SIG-M5 treated with dmso at 0.1 percent for 504 hours (cell line): ENCODE results near the gene MBP.

Experiments
- DNase-seq: peaks from one replicate; lab custom pipeline; 2025; ENCODE audit not compliant: unreplicated experiment; lab: John Stamatoyannopoulos, UW

MBP gene

DNA sequence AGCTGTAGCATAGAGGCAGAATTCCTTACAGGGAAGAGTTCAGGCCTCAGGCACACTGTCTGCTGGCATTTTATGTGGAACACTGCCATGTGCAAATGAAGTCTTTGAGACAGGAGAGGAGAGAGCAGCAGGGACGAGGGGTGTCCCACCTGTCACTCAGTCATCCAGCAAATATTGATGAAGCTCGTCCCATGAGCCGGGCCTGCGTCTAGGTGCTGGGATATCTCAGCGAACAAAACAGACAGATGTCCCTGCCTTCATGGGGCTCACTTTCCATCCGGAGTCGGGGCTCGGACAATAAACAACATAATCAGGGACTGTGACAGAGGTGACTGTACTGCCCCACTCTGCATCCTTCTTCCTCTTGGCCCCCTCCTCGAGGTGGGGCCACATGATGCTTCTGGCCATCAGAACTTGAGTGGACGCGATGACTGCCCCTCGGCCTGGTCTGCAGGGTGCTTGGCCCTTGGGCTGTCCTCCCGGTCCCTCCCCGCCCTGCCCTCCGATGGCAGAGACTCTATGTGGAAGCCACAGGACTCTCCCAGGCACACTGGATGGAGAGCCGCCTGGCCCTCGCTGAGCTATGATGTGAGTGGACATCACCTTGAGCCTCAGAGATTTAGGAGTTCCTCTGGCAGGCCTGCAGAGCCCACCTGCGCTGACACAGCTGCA lies 78.8 kb downstream of the MBP start:
- DNase-seq = no peak

DNA sequence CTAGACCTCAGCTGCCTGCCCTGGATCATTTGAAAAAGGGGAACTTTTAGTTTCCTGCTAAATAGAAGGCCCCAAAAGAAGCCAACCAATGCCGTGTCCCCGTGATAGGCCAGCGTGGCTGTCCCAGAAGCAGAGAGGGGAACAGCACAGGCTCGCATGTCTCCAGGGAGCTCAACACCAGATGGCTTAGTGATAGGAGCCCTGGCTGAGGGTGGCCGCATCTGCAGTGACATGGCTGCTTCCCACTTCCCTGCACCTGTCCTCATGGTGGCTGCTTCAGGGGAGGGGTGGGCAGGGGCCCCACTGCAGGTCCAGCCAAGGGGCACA lies 79.6 kb downstream of the MBP start:
- DNase-seq = peak; percentile 4

DNA sequence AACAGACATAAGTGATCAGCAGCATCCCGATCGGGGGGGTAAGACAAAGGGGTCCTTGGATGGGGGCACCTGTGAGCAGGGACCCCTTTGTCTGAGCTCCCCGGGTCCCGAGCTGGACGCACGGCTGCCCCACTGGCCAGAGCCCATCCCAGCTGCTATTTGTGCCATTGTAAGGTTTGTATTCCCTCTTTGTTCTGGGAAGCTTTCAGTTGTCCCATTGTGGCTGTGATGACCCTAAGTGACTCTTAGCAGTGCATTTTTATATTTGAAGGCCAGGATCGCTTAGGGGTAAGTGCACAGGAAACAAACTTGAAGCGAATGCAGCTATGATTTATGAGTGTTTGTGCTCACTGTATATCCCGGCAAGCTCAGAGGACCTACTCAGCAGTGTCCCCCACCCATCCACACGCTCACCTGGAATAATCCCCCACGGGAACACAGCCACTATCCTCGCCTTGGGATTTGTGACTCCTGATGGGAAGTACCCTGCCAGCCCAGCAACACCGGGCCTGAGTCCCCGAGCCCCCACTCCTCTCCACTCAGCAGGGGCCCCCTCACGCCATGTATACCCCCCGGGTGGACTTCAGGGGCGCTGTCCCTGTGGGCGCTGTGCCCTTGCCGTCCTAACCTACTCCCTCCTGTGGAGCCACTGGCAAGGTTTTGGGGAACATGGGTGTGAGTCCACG lies 80.1 kb downstream of the MBP start:
- no peak for DNase-seq

GRCh38 chr18:77051581-77052296 lies 80.8 kb downstream of the MBP start:
- no peak for DNase-seq

DNA sequence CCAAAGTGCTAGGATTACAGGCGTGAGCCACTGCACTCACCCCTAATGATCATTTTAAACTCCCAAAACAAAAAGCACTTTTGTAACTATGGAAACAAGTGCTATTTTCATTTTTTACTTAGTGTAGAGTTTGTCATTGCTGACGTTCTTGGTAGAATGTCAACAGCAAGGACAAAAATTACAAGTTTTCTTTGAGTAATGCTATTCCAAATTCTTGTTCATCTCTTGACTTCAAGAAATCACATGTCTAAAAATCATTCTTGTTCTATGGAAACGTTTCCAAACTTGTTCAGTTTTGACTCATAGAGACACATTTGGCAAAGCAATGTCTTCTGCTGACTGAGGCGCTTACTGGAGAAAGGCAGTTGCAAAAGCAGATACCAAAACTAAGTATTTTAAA lies 82.6 kb downstream of the MBP start:
- DNase-seq = no peak

DNA sequence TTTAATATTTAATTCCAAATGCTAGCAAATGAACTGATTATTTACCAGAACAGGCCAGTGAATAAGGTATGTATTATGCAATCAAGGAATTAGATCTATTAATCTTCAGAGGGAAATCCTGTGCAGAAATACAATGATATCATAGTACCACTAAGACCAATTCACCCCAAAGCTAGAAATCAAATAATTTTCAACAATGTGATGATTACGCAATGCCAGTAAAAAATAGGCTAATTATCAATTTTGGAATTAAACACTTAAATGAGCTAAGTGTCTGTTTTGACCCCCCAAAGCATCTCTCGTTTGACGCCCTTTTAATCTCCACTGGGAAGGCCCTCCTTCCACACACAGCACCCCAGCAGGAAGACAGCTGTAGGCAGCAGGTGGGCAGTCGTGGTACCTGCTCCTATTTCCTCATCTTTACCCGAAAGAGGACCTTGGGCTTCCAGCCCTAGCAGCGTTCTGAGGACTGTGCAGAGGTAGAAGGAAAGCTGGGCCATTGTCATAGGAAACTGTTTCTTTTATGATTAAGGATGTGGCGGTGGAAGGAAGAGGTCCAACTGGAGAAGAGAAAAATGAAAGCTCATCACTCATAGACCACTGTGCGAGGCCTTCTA lies 84.7 kb downstream of the MBP start:
- DNase-seq = no peak

DNA sequence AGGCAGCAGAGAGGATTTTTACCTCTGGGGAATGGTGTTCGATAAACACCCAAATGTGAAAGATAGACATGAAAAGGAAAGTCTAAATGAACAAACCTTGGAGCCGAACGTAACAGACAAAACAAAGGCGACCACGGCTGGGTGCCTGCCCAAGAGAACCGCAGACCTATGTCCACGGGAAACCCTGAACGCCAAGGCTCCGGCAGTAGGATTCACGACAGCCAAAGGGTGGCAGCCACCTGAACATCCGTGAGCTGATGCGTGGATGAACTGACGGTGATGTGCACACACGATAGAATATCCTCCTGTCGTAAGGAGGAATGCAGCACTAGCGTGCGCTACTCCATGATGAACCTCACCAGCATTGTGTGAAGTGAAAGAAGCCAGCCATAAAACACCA lies 85.6 kb downstream of the MBP start:
- no peak for DNase-seq

GRCh38 chr18:77046409-77046808 lies 86.2 kb downstream of the MBP start:
- DNase-seq = no peak

DNA sequence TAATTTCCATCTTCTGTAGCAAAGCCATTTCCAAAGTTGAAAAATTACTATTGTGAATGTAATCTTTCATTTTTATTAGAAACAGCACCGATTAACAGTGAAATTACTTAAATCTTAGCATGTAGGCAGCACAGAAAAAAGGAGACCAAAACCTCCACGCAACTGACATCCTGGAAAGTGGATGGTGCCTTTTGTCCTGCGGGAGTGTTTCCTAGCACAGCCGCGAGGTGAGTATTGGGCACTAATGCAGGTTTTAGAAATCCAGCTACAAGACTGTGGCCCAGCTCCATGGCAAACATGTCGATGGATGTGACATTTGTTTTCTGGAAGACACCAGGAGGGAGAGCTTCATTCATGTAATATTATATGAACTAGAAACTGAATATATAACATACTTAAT lies 86.9 kb downstream of the MBP start:
- DNase-seq = no peak

- DNase-seq = no peak
Observed at GRCh38 chr18:77044866-77045664, 87.5 kb downstream of the MBP start.

GRCh38 chr18:77043541-77044280 lies 88.9 kb downstream of the MBP start:
- DNase-seq = no peak

DNA sequence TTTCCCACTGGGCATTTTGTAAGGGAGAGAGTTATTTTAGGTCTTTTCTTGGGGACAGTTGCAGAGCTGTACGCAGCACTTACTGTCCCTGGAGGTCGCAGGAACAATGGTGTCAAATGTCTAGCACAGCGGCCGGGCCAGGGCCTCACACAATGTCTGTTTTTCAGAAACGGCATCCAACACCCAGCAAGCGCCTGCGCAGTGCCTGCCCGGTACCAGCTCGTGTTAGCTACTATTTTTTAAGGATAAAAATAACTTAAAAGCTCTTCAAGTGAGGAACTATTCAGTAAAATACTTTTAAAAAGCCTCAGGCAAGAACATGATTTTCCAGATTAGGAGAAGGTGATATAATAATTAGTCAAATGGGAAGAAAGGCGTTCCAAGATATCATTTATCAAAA lies 90.0 kb downstream of the MBP start:
- no peak for DNase-seq

- DNase-seq = no peak
Observed at GRCh38 chr18:77039196-77040130, 93.1 kb downstream of the MBP start.

- no peak for DNase-seq
Observed at GRCh38 chr18:77038182-77038858, 94.3 kb downstream of the MBP start.

DNA sequence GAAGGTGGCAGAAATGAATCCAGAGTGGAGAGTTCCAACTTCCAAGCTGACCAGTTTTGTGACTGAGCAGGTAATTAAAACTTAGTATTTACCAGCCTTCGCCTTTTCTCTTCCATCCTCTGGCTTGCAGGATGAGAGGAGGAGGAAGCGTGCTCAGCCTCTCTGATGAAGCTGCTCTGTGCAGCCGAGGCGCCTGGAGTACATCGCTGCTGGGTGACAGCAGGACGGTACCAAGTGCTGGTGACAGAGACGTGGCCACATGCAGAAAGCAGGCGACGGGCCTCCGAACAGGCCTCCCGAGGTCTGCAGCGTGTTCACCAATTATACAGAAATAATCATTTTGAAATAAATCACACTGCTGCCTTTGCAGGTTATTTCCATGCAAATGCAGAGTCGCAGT lies 95.0 kb downstream of the MBP start:
- DNase-seq = no peak

GRCh38 chr18:77035380-77036187 lies 97.0 kb downstream of the MBP start:
- no peak for DNase-seq

DNA sequence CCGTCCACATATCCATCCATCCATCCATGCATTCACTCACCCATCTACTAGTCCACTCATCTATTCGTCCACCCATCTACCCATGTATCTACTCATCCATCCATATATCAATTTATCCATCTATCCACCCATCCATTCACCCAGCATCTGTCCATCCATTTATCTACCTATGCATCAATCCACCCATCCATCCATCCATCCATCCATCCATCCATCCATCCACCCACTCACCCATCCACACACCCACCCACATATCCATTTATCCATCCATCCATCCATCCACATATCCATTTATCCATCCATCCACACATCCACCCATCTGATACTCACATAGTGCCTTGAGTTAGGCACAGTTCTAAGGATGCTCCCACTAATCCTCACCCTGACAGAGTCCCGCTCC lies 99.0 kb downstream of the MBP start:
- no peak for DNase-seq

DNA sequence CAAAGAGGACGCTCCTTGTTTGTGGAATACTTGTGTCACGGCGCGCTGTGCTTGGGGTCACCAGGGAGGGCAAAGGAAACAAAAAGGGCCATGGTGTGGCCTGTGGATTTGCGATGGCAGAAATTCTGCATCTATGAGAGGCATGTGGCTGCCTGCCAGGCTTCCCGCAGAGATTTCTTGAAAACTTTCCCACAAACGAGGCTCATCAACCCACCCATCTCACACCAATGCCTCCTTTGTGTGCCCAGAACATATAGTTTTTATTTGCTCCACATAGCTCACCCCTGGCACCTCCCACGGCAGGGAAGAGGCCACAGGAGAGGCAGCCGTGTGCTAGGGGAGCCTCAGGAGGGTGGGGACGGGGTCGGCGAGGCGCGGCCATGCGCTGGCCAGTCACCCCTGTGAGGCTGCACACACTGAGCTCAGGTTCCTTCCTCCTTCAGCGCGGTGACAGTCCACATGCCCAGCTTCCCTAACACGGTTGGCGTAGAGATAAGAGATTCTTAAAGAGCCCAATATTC lies 100.3 kb downstream of the MBP start:
- no peak for DNase-seq
